HG02943 (cell line): ENCODE data around the gene STAC3.
"Not testable (repeated sequence)": the region's sequence is repeated elsewhere in the genome, so short reads cannot be mapped to it uniquely, and the experiment has no call there.

Source experiments
- ATAC-seq: cut with Tn5 transposase; IDR thresholded peaks from one replicate; pipeline ENCODE4 v1.9.1; 2021; ENCODE audit warnings: mild to moderate bottlenecking, low read depth, moderate library complexity; ENCODE audit not compliant: unreplicated experiment

STAC3 gene

DNA sequence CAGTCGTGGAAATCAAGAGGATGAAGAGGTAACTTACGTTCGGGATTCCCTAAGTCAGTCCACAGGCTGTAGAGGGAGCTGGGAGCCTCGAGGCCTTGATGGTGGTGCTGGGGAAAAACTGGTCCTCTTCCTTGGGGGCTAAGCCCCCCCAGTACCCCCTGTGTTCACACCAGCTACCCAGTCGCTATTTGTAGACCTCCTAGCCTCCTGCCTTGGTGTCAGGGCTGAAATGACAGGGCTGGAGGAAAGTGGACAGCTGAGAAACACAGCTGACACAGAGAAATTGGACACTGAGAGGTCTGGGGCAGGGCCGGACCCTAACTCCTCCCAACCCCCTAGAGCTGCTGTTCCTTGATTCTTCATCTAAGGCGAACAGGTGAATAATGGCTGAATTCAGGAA lies at the start of gene STAC3:
TSS of gene STAC3 (minus strand) at position 232 of the 400 bp plus-strand sequence. CDS start 1,551 bp downstream, outside the sequence.
- no peak for ATAC-seq

DNA sequence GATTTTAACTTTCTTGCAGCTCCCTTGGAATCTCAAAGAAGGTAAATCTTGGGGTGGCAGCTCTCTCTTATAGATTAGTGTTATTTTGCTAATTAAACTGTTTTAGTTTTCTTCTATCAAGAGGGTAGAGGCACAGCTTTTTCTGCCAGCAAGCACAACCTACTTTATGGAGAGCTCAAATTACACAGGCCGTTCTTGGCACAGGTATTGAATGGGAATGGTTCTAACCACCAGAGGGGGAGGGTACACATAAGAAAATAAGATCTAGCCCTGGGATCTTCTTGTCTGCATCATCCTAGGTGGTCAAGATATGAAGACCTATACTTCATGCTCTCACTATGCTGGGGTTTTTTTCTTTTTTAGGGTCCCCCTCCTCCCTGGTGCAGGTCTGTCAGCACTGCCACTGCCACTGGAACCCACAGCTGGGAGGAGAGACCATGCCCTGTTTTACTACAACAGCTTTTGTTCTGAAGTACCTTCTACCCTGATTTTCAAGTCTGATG lies 48.6 kb upstream of the STAC3 start:
- ATAC-seq, result no peak

DNA sequence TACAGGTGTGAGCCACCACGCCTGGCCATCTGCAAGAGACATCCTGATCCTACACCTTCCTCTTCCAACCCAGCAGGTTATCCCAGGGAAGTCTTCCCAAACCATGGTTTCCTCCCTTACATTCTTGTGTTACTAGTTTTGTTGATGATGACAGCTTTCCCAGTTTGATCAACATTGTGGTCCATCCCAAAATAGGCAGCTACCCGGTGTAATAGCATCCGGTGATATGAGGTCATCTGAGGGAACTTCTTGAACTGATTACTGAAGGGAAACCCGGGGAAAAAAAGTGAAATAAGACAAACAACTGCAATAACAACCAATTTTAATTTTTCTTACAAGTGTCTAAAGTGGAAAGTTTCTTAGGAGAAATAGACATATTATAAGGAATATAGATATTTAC lies 45.3 kb upstream of the STAC3 start:
- ATAC-seq, result no peak

DNA sequence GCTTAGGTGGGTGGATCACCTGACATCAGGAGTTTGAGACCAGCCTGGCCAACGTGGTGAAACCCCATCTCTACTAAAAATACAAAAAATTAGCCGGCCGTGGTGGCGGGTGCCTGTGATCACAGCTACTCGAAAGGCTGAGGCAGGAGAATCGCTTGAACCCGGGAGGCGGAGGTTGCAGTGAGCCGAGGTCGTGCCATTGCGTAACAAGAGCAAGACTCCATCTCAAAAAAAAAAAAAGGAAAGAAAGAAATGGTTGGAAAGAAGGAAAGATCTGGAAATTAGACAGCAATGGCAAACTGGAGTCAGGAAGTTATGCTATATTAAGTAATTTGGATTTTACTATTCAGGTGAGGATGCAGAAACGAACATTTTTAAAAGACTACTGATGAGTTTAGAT lies 31.1 kb upstream of the STAC3 start:
- ATAC-seq, result not testable (repeated sequence)

DNA sequence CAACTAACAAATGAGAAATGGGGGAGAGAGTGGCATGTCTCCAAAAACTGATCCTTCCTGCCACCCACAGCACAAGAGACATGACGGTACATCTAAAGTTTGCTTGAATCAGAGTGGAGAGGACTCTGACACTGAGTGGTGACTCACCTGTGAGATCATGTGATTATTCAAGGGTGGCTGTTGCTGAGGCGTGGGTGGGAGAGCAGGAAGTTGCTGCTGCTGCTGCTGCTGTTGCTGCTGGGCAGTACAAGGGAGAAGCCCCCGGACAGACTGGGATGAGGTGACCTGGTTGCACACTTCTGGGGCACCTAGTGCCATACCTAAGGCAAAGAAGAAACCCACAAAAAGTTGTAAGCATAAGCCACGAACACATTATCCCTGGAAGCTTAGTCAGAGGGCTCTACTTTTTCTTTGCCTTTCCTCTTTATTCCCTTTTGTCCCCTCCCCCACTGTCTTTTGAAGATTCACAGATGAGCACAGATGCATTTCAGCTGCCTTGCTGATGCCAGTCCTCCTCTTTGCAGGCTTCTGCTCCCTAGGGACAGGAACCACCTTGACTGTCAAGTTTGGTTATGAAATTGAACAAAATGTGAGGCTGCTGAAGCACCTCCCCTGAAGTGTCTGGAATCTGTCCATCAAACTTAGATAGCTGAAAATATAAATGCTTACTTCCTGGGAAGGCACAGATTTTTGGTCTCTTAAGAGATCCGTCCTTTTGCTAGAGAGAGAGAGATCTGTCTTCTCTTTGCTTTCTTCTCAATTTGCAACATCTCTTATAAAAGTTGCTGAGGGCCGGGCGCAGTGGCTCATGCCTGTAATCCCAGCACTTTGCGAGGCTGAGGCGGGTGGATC lies 29.4 kb upstream of the STAC3 start:
- peak; percentile 79 for ATAC-seq

DNA sequence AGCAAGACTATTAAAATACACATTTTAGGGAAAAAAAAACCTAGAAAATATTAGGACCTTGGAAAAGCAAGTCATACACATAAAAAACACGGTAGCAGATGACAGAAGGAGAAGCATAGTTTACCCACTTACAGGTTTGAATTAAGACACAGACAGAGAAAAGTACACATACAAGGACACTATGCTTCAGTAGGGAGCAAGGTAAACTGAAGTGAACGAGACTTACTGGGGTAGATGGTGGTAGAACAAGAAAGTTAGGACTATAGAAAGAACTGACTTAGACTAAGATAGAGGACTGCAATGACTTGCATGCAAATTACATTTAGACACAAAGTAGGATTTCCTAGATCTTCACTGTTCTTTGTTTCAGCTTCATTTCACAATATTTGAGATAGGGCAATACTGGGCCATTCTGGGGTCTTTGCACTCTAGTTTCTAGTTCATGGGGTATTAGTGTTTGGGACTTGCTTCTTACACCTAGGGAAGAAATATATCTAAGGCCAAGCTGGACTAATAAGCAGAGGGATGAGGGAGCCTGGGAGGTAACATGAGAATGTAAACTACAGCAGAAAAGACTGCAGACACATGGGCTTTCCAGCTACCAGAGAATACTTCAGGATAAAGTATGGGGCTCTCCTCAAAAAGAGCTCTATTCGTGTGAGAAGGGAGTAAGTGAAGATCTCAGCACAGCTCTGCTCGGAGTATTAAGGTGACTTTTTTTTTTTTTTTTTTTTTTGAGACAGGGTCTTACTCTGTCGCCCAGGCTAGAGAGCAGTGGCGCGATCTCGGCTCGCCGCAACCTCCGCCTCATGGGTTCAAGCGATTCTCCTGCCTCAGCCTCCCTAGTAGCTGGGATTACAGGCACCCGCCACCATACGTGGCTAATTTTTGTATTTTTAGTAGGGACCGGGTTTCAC lies 27.7 kb upstream of the STAC3 start:
- no peak for ATAC-seq

DNA sequence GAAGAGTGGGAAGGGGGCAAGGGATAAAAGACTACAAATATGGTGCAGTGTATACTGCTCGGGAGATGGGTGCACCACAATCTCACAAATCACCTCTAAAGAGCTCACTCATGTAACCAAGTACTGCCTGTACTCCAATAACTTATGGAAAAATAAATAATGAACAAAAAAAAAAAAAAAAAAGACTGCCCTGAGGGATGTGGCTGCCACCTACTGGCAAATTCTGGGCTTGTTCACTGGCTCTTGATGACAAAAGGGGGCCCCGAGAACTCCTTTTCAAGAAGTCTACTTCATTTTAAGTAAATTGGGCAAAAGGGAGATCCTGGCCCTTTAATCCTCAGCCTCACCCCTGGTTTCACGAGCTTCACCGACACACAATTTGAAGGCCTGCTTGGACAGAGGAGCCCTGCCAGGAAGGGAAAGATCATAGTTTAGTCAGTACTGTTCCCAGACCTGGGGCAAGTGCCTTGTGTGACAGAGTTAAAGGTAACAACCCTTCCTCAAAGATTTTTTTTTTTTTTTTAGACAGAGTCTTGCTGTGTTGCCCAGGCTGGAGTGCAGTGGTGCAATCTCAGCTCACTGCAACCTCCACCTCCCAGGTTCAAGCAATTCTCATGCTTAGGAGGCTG lies 26.1 kb upstream of the STAC3 start:
- ATAC-seq, result no peak

DNA sequence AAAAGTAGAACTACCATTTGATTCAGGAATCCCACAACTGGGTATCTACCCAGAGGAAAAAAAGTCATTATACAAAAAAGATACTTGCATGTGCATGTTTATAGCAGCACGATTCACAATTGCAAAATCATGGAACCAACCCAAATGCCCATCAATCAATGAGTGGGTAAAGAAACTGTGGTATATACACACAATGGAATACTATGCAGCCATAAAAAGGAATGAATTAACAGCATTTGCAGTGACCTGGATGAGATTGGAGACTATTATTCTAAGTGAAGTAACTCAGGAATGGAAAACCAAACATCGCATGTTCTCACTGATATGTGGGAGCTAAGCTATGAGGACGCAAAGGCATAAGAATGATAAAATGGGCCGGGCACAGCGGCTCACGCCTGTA lies 25.2 kb upstream of the STAC3 start:
- not testable (repeated sequence) for ATAC-seq

DNA sequence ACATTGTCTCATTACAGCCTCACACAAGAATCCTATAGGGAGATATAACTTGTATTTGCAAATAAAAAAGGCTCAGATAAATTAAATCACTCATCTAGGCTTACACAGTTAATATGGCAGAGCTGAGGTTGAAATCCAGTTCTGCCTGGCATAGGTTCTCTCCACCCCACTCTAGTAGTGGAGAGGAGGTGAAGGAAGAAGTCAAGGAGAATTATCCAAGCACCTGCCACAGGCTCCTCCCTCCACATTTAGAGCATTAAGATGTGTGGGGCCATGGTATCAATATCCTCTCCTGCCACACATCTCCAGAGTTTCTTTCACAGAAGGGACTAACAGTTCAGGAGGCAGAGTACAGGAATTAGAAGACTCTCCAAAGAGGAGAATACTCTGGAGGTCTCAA lies 22.5 kb upstream of the STAC3 start:
- no peak for ATAC-seq

DNA sequence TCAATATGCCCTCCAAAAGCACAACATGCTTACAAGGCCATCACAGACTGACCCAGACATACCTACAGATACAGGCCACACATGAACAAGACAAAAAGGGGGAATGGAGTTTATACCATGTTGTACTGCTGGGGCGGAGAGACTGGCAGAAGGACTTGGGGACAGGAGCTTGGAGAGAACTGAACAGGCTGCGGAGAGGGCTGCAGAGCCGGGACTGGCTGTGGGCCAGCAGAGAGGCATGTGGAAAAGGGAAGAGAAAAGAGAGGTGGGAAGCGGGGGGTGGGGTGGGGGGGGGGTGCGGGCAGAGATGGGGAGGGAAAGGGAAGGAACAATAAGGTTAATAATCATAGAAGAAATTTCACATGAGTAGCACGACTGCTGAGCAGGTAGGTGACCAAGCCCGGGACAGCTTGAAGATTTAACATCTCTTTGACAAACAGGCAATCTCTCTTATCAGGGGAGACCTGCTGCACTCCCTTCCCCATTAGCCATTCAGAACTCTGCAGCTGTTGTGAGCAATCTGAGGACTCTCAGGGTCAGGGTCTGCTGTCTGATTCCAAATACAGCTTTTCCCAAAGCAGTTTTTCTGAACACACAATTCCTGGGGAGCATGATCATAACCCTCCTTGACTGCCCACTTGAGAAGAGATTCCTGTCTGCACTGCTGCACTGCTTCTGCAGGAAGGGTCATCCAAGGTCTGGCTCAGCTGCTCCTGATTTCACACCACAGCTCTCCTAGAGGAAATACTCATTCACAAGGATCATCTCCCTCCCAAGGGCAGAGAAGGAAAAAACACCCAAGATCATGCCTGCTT lies 21.6 kb upstream of the STAC3 start:
- no peak for ATAC-seq

DNA sequence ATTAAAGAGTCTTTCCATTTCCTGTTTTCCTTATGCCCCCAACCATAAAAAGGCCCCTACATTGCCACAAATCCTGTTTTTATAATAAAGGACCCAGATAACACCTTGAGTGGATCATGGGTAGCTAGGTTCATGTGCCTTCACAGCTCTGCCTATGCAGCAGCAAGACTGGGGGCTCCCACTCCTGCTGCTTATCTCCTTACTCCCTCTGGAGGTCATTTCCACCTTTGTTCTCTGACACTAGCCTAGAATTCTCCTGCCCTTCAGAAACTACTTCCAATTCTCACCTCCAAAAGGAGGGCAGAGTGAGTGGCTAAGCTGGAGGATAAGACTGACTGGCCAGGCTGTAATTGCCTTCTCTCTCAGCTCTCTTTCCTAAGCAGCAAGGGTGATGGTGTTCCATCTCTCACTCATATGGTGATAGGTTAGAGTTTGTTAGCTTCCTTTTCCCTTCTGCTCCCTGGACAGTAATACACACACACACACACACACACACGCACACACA lies 20.0 kb upstream of the STAC3 start:
- ATAC-seq, result no peak

DNA sequence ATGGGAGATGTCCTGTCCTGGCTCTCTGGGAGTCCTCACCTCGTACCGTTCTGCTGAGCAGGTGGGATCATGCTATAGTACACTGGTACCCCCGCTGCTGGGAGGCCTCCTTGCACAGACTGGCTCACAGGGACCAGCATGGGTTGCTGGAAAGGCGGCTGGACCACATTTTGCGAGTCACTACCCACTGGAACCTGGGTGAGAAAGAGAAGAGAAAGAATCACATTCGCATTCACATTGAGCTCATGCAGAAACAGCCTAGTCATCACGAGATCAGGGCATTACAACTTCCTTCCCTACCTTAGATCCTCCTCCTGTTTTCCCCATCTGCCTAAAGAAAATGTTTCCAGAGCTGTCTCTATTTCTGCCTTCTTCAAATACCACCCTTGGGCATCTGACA lies 17.3 kb upstream of the STAC3 start:
- ATAC-seq, result no peak

DNA sequence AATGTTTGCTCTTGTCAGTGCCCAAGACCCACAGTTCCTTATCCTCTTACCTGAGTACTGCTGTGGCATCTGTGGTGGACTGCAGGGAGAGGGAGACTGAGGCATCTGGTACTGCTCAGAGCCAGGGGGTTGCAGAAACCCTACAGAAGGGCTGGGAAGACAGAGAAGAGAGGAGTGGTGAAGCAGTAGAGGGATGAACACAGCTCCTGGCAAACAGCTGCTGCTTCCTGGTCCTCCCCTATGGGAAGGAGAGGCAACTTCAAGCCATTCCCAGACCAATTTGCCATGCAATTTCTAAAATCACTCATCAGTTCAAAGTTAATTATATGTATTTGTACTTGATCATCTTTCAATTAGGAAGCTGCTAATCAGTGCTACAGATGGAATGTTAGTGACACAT lies 15.7 kb upstream of the STAC3 start:
- ATAC-seq, result no peak

DNA sequence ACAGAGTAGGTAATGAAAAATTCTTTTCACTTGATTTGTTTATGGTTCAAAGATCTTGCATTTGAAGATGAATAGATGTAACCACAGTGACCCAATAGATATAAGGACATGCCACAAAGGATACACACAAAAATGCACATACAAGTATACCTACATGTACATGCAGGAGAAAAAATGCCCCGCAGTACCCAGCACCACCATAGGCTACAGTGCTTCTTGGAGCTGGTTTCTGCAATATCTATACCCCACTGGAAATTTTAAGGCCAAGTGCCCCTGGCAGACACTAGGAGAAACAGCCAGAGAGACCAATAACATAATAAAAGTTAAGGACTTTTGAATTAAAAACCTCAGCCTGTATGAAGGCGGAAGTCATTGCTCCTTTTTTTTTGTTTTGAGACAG lies 12.1 kb upstream of the STAC3 start:
- ATAC-seq, result no peak

DNA sequence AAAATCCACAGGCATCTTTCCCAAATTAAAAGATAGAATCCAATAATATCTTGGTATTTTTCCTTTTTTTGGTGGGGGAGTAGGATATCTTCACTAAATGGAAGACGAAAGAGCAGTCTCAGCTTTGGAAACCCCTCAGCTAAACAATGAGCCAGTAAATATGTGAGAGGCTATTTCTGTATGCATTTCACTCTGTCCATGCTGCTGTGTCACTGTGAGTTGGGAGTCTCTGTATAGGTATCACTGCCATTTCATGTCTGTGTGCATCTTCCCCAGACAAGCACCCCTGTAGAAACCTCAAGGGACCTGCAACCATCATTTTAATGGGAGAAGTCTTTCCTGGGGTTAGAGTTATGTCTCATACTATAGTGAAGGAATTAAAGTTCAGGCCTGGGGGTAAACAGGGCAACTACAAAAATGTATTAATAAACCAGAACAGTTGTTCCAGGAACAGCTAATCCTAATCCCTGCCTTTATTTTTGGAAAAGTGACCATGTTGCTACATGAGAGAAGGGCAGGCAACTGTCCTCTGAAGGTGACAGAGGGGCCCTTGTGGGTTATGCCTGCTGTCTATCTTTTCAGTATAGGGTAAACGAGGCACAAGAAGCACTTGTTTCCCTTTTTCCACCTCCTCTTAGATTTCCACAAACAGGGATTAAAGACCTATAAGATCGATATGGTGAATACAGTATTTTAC lies 11.3 kb upstream of the STAC3 start:
- ATAC-seq, result no peak

DNA sequence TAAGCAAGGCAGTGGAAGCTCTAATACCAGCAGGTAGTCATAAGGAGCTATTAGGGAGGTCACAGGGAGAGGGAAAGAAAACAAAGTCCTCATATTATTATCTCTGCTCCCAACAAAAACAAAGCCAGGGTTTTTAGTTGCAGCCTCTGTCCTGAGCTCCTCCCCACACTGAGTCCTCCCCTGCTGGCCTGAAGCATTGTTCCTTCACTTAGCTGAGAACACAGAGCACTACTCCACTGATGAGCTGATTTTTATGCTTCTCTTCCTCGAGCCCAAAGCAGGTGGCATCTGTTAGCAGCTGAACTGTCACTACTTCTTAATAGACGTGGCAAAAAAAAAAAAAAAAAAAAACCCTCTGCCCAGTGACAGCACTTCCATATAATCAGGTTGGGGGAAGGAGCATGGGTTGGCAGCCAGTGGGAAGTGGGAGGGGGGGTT lies 10.5 kb upstream of the STAC3 start:
- no peak for ATAC-seq

DNA sequence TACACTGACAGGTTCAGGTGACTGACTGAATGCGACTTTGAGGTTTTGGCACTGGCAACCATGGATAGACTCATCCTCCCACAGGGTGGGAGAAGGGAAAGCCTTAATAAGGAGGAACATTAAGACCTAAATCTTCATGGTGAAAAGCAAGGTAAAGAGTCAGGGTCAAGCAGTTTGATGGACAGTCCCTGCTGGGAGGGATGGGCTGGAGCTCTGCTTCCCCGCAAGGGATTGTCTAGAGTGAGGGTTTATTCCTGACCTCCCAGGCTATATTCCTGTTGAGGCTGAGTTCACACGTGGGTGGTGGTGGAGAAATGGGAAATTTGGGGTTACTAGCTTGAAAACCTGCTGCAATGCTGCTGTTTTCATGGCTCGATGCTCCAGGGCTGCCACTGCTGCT lies 9.4 kb upstream of the STAC3 start:
- no peak for ATAC-seq

DNA sequence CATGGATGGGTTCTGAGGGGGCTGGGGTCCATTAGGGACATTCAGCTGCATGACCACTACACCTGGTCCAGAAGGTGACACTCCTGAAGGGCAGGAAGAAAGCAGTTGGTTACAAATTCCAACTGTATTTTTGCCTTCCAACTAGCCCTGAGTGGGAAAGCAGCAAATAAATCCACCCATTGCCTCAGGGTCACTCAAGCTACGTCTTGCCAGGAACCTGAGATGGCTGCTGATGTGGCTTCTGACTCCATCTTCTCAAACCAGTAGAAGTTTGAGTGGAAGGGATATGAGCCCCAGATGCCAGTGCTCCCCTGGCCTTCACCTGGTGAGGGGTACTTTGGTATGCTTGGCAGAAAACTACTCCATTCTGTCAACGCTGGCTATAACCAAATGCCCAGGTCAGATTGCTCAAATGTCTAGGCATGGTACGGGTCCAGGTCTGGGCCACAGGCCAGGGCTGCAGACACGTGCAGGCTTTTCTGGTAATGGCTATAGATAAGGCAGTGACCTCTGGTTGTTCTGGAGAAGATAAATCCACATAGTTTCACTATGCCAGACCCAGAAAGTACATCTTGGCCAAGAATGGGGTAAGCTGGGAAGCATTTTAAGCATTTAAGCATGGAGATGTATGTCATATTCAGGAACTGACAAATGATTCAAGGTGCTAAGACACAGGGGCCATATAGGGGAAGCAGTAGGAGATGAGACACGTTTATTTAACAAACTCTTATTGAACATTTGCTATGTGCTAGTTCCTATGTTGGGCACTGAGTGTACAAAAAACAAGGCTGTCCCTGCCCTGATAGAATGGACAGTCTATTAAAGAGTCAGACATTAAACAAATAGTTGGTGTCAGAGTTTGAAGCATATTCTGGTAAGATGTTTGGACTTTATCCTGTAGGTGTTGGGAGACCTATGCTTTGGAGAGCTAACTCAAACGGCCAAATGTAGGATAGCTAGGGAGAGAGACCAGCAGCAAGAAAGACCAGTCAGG lies 8.3 kb upstream of the STAC3 start:
- ATAC-seq, result no peak
